Stimulated activated CD8-positive, alpha-beta memory T cell treated with anti-CD3 and anti-CD28 coated beads, Interleukin-7, amount 100 ng/mL, for 48 hours (primary cell): ENCODE data around the gene LLPH.

ENCODE experiments used
- DNase-seq, 2 donors: peaks; one replicate each; pipeline ENCODE4 v3.0.0-alpha.2; 2020; ENCODE audit warnings: low read depth in 1 of 2; ENCODE audit errors: extremely low read depth in 1 of 2

LLPH gene

GRCh38 chr12:66103016-66103913 lies 27.3 kb downstream of the LLPH start:
- DNase-seq = no peak

GRCh38 chr12:66092559-66093269 lies 37.8 kb downstream of the LLPH start:
- DNase-seq = no peak

GRCh38 chr12:66090157-66090556 lies 40.4 kb downstream of the LLPH start:
- DNase-seq = no peak

- DNase-seq = peak in 1 of 2 donors; percentile 5
Measured at GRCh38 chr12:66087365-66087943, 43.1 kb downstream of the LLPH start.

- DNase-seq = no peak
Measured at GRCh38 chr12:66085998-66086397, 44.6 kb downstream of the LLPH start.

- no peak for DNase-seq
Measured at GRCh38 chr12:66085213-66085612, 45.3 kb downstream of the LLPH start.

- DNase-seq = no peak
Measured at GRCh38 chr12:66083766-66084165, 46.8 kb downstream of the LLPH start.

- DNase-seq = no peak
Measured at GRCh38 chr12:66082744-66083143, 47.8 kb downstream of the LLPH start.

GRCh38 chr12:66080791-66081190 lies 49.8 kb downstream of the LLPH start:
- no peak for DNase-seq

GRCh38 chr12:66077542-66077941 lies 53.0 kb downstream of the LLPH start:
- DNase-seq = no peak

GRCh38 chr12:66074561-66074960 lies 56.0 kb downstream of the LLPH start:
- DNase-seq = no peak

GRCh38 chr12:66072566-66072965 lies 58.0 kb downstream of the LLPH start:
- DNase-seq = no peak

- DNase-seq = no peak
Measured at GRCh38 chr12:66072135-66072534, 58.4 kb downstream of the LLPH start.

GRCh38 chr12:66071549-66071948 lies 59.0 kb downstream of the LLPH start:
- no peak for DNase-seq

- DNase-seq = no peak
Measured at GRCh38 chr12:66070378-66071120, 60.0 kb downstream of the LLPH start.

- no peak for DNase-seq
Measured at GRCh38 chr12:66066929-66067523, 63.5 kb downstream of the LLPH start.
